ENCODE results near the gene MCM3AP. TPM values are rescaled to one million over a fixed set of nuclear protein-coding genes. Genes with fewer than 3 reads are reported as not detected.

Gene MCM3AP
- total and polyA plus RNA-seq, 9 of the 15 experiments (the other 6 are each of a cell fraction or from before 2014, with no cell fraction given) = 6.5 to 179 (median 69.6) TPM

- TF ChIP-seq TCF15 (CRISPR knock-in tag; IDR thresholded peaks at IDR 0.05) = no peak
- TF ChIP-seq CBX1 (IDR thresholded peaks at IDR 0.05; ENCODE audit: low read depth) = no peak
- TF ChIP-seq SREBF2 (CRISPR knock-in tag; IDR thresholded peaks at IDR 0.05) = no peak
- no peak for TF ChIP-seq ZFP1 (CRISPR knock-in tag; IDR thresholded peaks at IDR 0.05)
- peak; percentile 59 for TF ChIP-seq PHF20 (IDR thresholded peaks at IDR 0.05; ENCODE audit: partially characterized antibody)
- TF ChIP-seq ATF7 (IDR thresholded peaks at IDR 0.05) = no peak
- no peak for TF ChIP-seq ZZZ3 (IDR thresholded peaks at IDR 0.05)
- no peak for TF ChIP-seq IRF9 (tag; IDR thresholded peaks at IDR 0.05)
- TF ChIP-seq SNAPC5 (CRISPR knock-in tag; IDR thresholded peaks at IDR 0.05) = no peak
- no peak for TF ChIP-seq HINFP (tag; conservative IDR thresholded peaks at IDR 0.05; ENCODE audit: low read depth)
- no peak for TF ChIP-seq TAF15 (IDR thresholded peaks at IDR 0.05; ENCODE audit: low read depth, low read length)
- TF ChIP-seq NFRKB (IDR thresholded peaks at IDR 0.05; ENCODE audit: low read depth) = peak; percentile 62; the same call in 1 of the 2 replicates
- no peak for TF ChIP-seq ID3 (CRISPR knock-in tag; IDR thresholded peaks at IDR 0.05)
- TF ChIP-seq ID3 (tag; IDR thresholded peaks at IDR 0.05) = peak; percentile 66
- peak in 1 of 2 experiments; percentile 80; a peak in 2 of 4 replicates for TF ChIP-seq MLLT1 (IDR thresholded peaks at IDR 0.05)
- no peak for TF ChIP-seq CUX1 (CRISPR knock-in tag; IDR thresholded peaks at IDR 0.05)
- TF ChIP-seq TEAD2 (tag; IDR thresholded peaks at IDR 0.05) = no peak
- TF ChIP-seq STAT5B (CRISPR knock-in tag; IDR thresholded peaks at IDR 0.05) = no peak
- no peak for TF ChIP-seq NCOR1 (IDR thresholded peaks at IDR 0.05)
- TF ChIP-seq ZNF561 (CRISPR knock-in tag; conservative IDR thresholded peaks at IDR 0.05) = no peak
These were observed 37.9 kb upstream of the MCM3AP start (continued) for GRCh38 chr21:46323227-46323709.

All from K562 (cell line).